CD4-positive, alpha-beta T cell treated with Interleukin-10 for 1 hour (primary cell): ENCODE results near the gene IRF3.

Source experiments
- DNase-seq: peaks from one replicate; pipeline ENCODE4 v3.0.0-alpha.2; 2020

IRF3 gene

GRCh38 chr19:49665351-49666119 lies at the start of gene IRF3, which contains the start of gene BCL2L12:
Gene IRF3 (minus strand): TSS chr19:49665857. CDS start chr19:49664838, 1,019 bp downstream.
Gene BCL2L12 (plus strand): TSS chr19:49665933. CDS start chr19:49666693, 760 bp downstream.
- DNase-seq = peak; percentile 99

GRCh38 chr19:49713236-49713845 lies 47.7 kb upstream of the IRF3 start:
- DNase-seq = no peak

- DNase-seq = no peak
Observed at GRCh38 chr19:49712397-49712859, 46.8 kb upstream of the IRF3 start.

GRCh38 chr19:49710372-49710951 lies 44.8 kb upstream of the IRF3 start:
- DNase-seq = no peak

- no peak for DNase-seq
Observed at GRCh38 chr19:49705919-49706318, 40.3 kb upstream of the IRF3 start.

GRCh38 chr19:49704888-49705642 lies 39.4 kb upstream of the IRF3 start:
- DNase-seq = no peak

GRCh38 chr19:49701271-49701786 lies 35.7 kb upstream of the IRF3 start:
- no peak for DNase-seq

- DNase-seq = no peak
Observed at GRCh38 chr19:49700563-49700962, 34.9 kb upstream of the IRF3 start.

GRCh38 chr19:49699364-49699763 lies 33.7 kb upstream of the IRF3 start:
- DNase-seq = no peak

GRCh38 chr19:49696865-49697264 lies 31.2 kb upstream of the IRF3 start:
- no peak for DNase-seq

- DNase-seq = no peak
Observed at GRCh38 chr19:49696115-49696514, 30.5 kb upstream of the IRF3 start.

- no peak for DNase-seq
Observed at GRCh38 chr19:49692147-49692506, 26.5 kb upstream of the IRF3 start.

- peak; percentile 32 for DNase-seq
Observed at GRCh38 chr19:49691243-49692146, 25.8 kb upstream of the IRF3 start.

- DNase-seq = peak; percentile 69
Observed at GRCh38 chr19:49690656-49691242, 25.1 kb upstream of the IRF3 start, which contains the start of gene CPT1C. Gene CPT1C (plus strand): TSS chr19:49691116. CDS start chr19:49692253, 1,137 bp downstream.

- no peak for DNase-seq
Observed at GRCh38 chr19:49690079-49690655, 24.5 kb upstream of the IRF3 start.

- DNase-seq = peak; percentile 44
Observed at GRCh38 chr19:49689133-49690078, 23.7 kb upstream of the IRF3 start, which contains the start of gene ADM5. Gene ADM5 (plus strand): TSS chr19:49689594. CDS start chr19:49689838, 244 bp downstream.

- no peak for DNase-seq
Observed at GRCh38 chr19:49688531-49689132, 23.0 kb upstream of the IRF3 start.

- DNase-seq = no peak
Observed at GRCh38 chr19:49687566-49688316, 22.1 kb upstream of the IRF3 start.
